Activated T-helper 17 cell treated with anti-CD3 and anti-CD28 coated beads, Interleukin-2, amount 50 U/mL, for 72 hours (primary cell): ENCODE measurements around the gene KCTD2. TPM values are rescaled to one million over a fixed set of nuclear protein-coding genes. Genes with fewer than 3 reads are reported as not detected.

Experiments used
- ATAC-seq: fragments of 150-1000 bp; cut with Tn5 transposase; replicated peaks from 2 replicates; pipeline ENCODE4 v1.10.0; 2021; ENCODE audit warnings: mild to moderate bottlenecking, moderate library complexity
- H3K27ac Mint-ChIP-seq: one replicate; pipeline ENCODE4 v1.8.0; 2022; ENCODE audit warnings: mixed read lengths
- H3K27me3 Mint-ChIP-seq: one replicate; pipeline ENCODE4 v1.8.0; 2022; ENCODE audit warnings: mixed read lengths
- H3K36me3 Mint-ChIP-seq: one replicate; pipeline ENCODE4 v1.8.0; 2022; ENCODE audit warnings: low read depth, mild to moderate bottlenecking, mixed read lengths
- H3K4me1 Mint-ChIP-seq: one replicate; pipeline ENCODE4 v1.8.0; 2022; ENCODE audit warnings: mixed read lengths
- H3K4me3 Mint-ChIP-seq: one replicate; pipeline ENCODE4 v1.8.0; 2022; ENCODE audit warnings: mild to moderate bottlenecking, mixed read lengths
- H3K9me3 Mint-ChIP-seq: one replicate; pipeline ENCODE4 v1.8.0; 2022; ENCODE audit warnings: mixed read lengths
- total RNA-seq, 2 donors: library from RNA; stranded (reverse); gene quantifications; one replicate each; pipeline ENCODE4 v1.2.3, GENCODE V29; 2022

Gene KCTD2
- total RNA-seq, 2 donors from 2014 or later: 21.3 to 22.1 TPM

- Mint-ChIP-seq H3K36me3 (peaks cover 6% of the 10 kb centered on the region), H3K9me3 (no peaks in the 10 kb centered on the region)
- no peak for ATAC-seq
These were observed 55.4 kb downstream of the KCTD2 start for GRCh38 chr17:75102385-75102821.

GRCh38 chr17:75103601-75104554, 56.9 kb downstream of the KCTD2 start:
- peaks cover under 1% of the 10 kb centered on the region for H3K36me3 Mint-ChIP-seq
- no peak for ATAC-seq
- H3K27me3 Mint-ChIP-seq: no peaks in the 10 kb centered on the region
- H3K4me3 Mint-ChIP-seq: no peak overlapping the region
- H3K27ac Mint-ChIP-seq: no peak overlapping the region
- no peaks in the 10 kb centered on the region for H3K4me1 Mint-ChIP-seq
- H3K9me3 Mint-ChIP-seq: no peaks in the 10 kb centered on the region

More at GRCh38 chr17:75102385-75102821, 55.4 kb downstream of the KCTD2 start:
- Mint-ChIP-seq H3K4me3 (no peak overlapping the region), H3K27ac (peak overlapping the region; percentile 16), H3K4me1 (no peaks in the 10 kb centered on the region), H3K27me3 (no peaks in the 10 kb centered on the region)

- ATAC-seq: no peak
- Mint-ChIP-seq H3K27ac (no peak overlapping the region), H3K9me3 (no peaks in the 10 kb centered on the region)
These were observed 58.4 kb downstream of the KCTD2 start for GRCh38 chr17:75105126-75106080.

GRCh38 chr17:75108193-75108592, 61.2 kb downstream of the KCTD2 start:
- Mint-ChIP-seq H3K9me3 (no peaks in the 10 kb centered on the region), H3K27me3 (no peaks in the 10 kb centered on the region), H3K4me3 (peak overlapping the region; percentile 90), H3K36me3 (peaks cover 10% of the 10 kb centered on the region), H3K27ac (no peak overlapping the region), H3K4me1 (peaks cover 14% of the 10 kb centered on the region)
- ATAC-seq: no peak

More at GRCh38 chr17:75105126-75106080, 58.4 kb downstream of the KCTD2 start:
- Mint-ChIP-seq H3K36me3 (no peaks in the 10 kb centered on the region), H3K4me3 (no peak overlapping the region), H3K27me3 (no peaks in the 10 kb centered on the region), H3K4me1 (peaks cover 3% of the 10 kb centered on the region)

- Mint-ChIP-seq H3K27me3 (no peaks in the 10 kb centered on the region), H3K4me1 (peaks cover 17% of the 10 kb centered on the region), H3K27ac (peak overlapping the region; percentile 84), H3K9me3 (no peaks in the 10 kb centered on the region), H3K4me3 (peak overlapping the region; percentile 90), H3K36me3 (peaks cover 16% of the 10 kb centered on the region)
- peak; percentile 9 for ATAC-seq
These were observed 62.0 kb downstream of the KCTD2 start for GRCh38 chr17:75109046-75109406.

- H3K9me3 Mint-ChIP-seq: no peaks in the 10 kb centered on the region
- peaks cover 23% of the 10 kb centered on the region for H3K4me1 Mint-ChIP-seq
- ATAC-seq: peak; percentile 87
- peak within 1 kb of the TSS; percentile 84 for H3K27ac Mint-ChIP-seq
- peak within 1 kb of the TSS; percentile 90 for H3K4me3 Mint-ChIP-seq
- peaks cover 22% of the 10 kb centered on the region for H3K36me3 Mint-ChIP-seq
- H3K27me3 Mint-ChIP-seq: no peaks in the 10 kb centered on the region
These were observed 62.6 kb downstream of the KCTD2 start, which contains the start of gene ARMC7 for GRCh38 chr17:75109407-75110233. ARMC7 (plus strand) TSS chr17:75109969; CDS start chr17:75110289, 320 bp downstream.

GRCh38 chr17:75110234-75110937, 63.4 kb downstream of the KCTD2 start:
- H3K4me1 Mint-ChIP-seq: peaks cover 28% of the 10 kb centered on the region
- H3K27ac Mint-ChIP-seq: peak overlapping the region; percentile 84
- H3K9me3 Mint-ChIP-seq: no peaks in the 10 kb centered on the region
- peaks cover 28% of the 10 kb centered on the region for H3K36me3 Mint-ChIP-seq
- no peaks in the 10 kb centered on the region for H3K27me3 Mint-ChIP-seq
- H3K4me3 Mint-ChIP-seq: peak overlapping the region; percentile 90
- no peak for ATAC-seq

- peak overlapping the region; percentile 77 for H3K27ac Mint-ChIP-seq
- no peak for ATAC-seq
- peak overlapping the region; percentile 90 for H3K4me3 Mint-ChIP-seq
- H3K27me3 Mint-ChIP-seq: no peaks in the 10 kb centered on the region
- H3K9me3 Mint-ChIP-seq: no peaks in the 10 kb centered on the region
- H3K36me3 Mint-ChIP-seq: peaks cover 28% of the 10 kb centered on the region
- peaks cover 28% of the 10 kb centered on the region for H3K4me1 Mint-ChIP-seq
These were observed 64.8 kb downstream of the KCTD2 start for GRCh38 chr17:75111777-75112335.

- H3K4me1 Mint-ChIP-seq: peaks cover 28% of the 10 kb centered on the region
- ATAC-seq: peak; percentile 75
- H3K27ac Mint-ChIP-seq: peak overlapping the region; percentile 90
- peaks cover 28% of the 10 kb centered on the region for H3K36me3 Mint-ChIP-seq
- H3K9me3 Mint-ChIP-seq: no peaks in the 10 kb centered on the region
- peak overlapping the region; percentile 95 for H3K4me3 Mint-ChIP-seq
- H3K27me3 Mint-ChIP-seq: no peaks in the 10 kb centered on the region
These were observed 67.0 kb downstream of the KCTD2 start for GRCh38 chr17:75113798-75114551.

GRCh38 chr17:75114552-75115314, 67.7 kb downstream of the KCTD2 start:
- no peaks in the 10 kb centered on the region for H3K9me3 Mint-ChIP-seq
- no peaks in the 10 kb centered on the region for H3K27me3 Mint-ChIP-seq
- peak overlapping the region; percentile 95 for H3K4me3 Mint-ChIP-seq
- H3K4me1 Mint-ChIP-seq: peaks cover 28% of the 10 kb centered on the region
- H3K27ac Mint-ChIP-seq: peak overlapping the region; percentile 90
- H3K36me3 Mint-ChIP-seq: peaks cover 28% of the 10 kb centered on the region
- ATAC-seq: peak; percentile 35
